Progenitor cell of endocrine pancreas (in vitro differentiated cells): Measurements from ENCODE around the gene STK32A. TPM values are rescaled to one million over a fixed set of nuclear protein-coding genes. Genes with fewer than 3 reads are reported as not detected.

Experiments
- DNase-seq: peaks from one replicate; pipeline ENCODE4 v3.0.0; 2021; ENCODE audit warnings: low spot score; ENCODE audit not compliant: unreplicated experiment
- H3K27ac Mint-ChIP-seq: 2 replicates; pipeline ENCODE4 v1.8.0; 2021; ENCODE audit warnings: mild to moderate bottlenecking, moderate library complexity, mixed read lengths
- H3K27me3 Mint-ChIP-seq: 2 replicates; pipeline ENCODE4 v1.8.0; 2021; ENCODE audit warnings: mixed read lengths
- H3K36me3 Mint-ChIP-seq: 2 replicates; pipeline ENCODE4 v1.8.0; 2022; ENCODE audit warnings: mixed read lengths; ENCODE audit not compliant: insufficient read depth
- H3K4me1 Mint-ChIP-seq: 2 replicates; pipeline ENCODE4 v1.8.0; 2021; ENCODE audit warnings: low read depth, mixed read lengths
- H3K4me3 Mint-ChIP-seq: 2 replicates; pipeline ENCODE4 v1.8.0; 2021; ENCODE audit warnings: low read depth, mild to moderate bottlenecking, moderate library complexity, mixed read lengths
- H3K9me3 Mint-ChIP-seq: 2 replicates; pipeline ENCODE4 v1.8.0; 2021; ENCODE audit warnings: low read depth, mixed read lengths
- CTCF ChIP-seq: fragments of 200-600 bp; sonication (generic); IDR thresholded peaks from one replicate; pipeline ENCODE4 v1.5.0; 2021; ENCODE audit warnings: antibody characterized with exemption, mild to moderate bottlenecking; ENCODE audit not compliant: unreplicated experiment
- total RNA-seq: library from RNA; stranded (reverse); gene quantifications from 2 replicates; pipeline ENCODE4 v1.2.1, GENCODE V29; 2021

STK32A gene
- total RNA-seq, 1 donor from 2014 or later = 1.3 TPM

GRCh38 chr5:147216552-147217154 lies 18.2 kb upstream of the STK32A start:
- Mint-ChIP-seq H3K27ac (no peak overlapping the region), H3K27me3 (peaks cover 2% of the 10 kb centered on the region), H3K9me3 (no peaks in the 10 kb centered on the region), H3K4me3 (no peak overlapping the region), H3K36me3 (no peaks in the 10 kb centered on the region), H3K4me1 (peaks cover 3% of the 10 kb centered on the region)
- TF ChIP-seq CTCF = no peak
- no peak for DNase-seq

GRCh38 chr5:147223343-147223742 lies 11.5 kb upstream of the STK32A start:
- no peak for TF ChIP-seq CTCF
- Mint-ChIP-seq H3K9me3 (peaks cover 5% of the 10 kb centered on the region), H3K36me3 (no peaks in the 10 kb centered on the region), H3K27ac (no peak overlapping the region), H3K4me3 (no peak overlapping the region), H3K4me1 (no peaks in the 10 kb centered on the region), H3K27me3 (peaks cover 3% of the 10 kb centered on the region)
- no peak for DNase-seq

- no peak for DNase-seq
- no peaks in the 10 kb centered on the region for H3K36me3 Mint-ChIP-seq
- peaks cover 5% of the 10 kb centered on the region for H3K9me3 Mint-ChIP-seq
- no peak overlapping the region for H3K27ac Mint-ChIP-seq
- no peak overlapping the region for H3K4me3 Mint-ChIP-seq
- no peaks in the 10 kb centered on the region for H3K4me1 Mint-ChIP-seq
- TF ChIP-seq CTCF = peak; percentile 65
- peaks cover 3% of the 10 kb centered on the region for H3K27me3 Mint-ChIP-seq
Observed at GRCh38 chr5:147223948-147224791, 10.7 kb upstream of the STK32A start.

GRCh38 chr5:147225938-147226337 lies 8.9 kb upstream of the STK32A start:
- no peak for DNase-seq
- H3K36me3 Mint-ChIP-seq = no peaks in the 10 kb centered on the region
- no peaks in the 10 kb centered on the region for H3K4me1 Mint-ChIP-seq
- H3K27me3 Mint-ChIP-seq = peaks cover 14% of the 10 kb centered on the region
- peaks cover 5% of the 10 kb centered on the region for H3K9me3 Mint-ChIP-seq
- H3K4me3 Mint-ChIP-seq = no peak overlapping the region
- no peak for TF ChIP-seq CTCF
- H3K27ac Mint-ChIP-seq = no peak overlapping the region

GRCh38 chr5:147226512-147226911 lies 8.3 kb upstream of the STK32A start:
- Mint-ChIP-seq H3K9me3 (peaks cover 5% of the 10 kb centered on the region), H3K4me3 (no peak overlapping the region), H3K36me3 (no peaks in the 10 kb centered on the region), H3K4me1 (no peaks in the 10 kb centered on the region), H3K27me3 (peaks cover 20% of the 10 kb centered on the region), H3K27ac (no peak overlapping the region)
- TF ChIP-seq CTCF = no peak
- no peak for DNase-seq
